Right lobe of liver (tissue), 6 donors: ENCODE measurements around the gene CRLF2. TPM values are rescaled to one million over a fixed set of nuclear protein-coding genes. Genes with fewer than 3 reads are reported as not detected.
"Not testable (repeated sequence)": the region's sequence is repeated elsewhere in the genome, so short reads cannot be mapped to it uniquely, and the experiment has no call there.

Source experiments
- ATAC-seq, 4 donors: fragments of 200-7000 bp; cut with Tn5 transposase; one replicate each; pipeline ENCODE4 v1.9.1; 2020; ENCODE audit warnings: mild to moderate bottlenecking in 4 of 4, moderate library complexity in 4 of 4
- DNase-seq, 3 donors: peaks; one replicate each; pipeline ENCODE4 v3.0.0-alpha.2; 2020
- H3K27ac ChIP-seq, 3 donors: fragments of 200-600 bp; one replicate each; pipeline ENCODE4 v1.8.0; 2022
- H3K27me3 ChIP-seq, 2 donors: fragments of 200-600 bp; one replicate each; pipeline ENCODE4 v1.8.0; 2022
- H3K36me3 ChIP-seq, 4 donors: fragments of 200-600 bp; sonication (generic) in 1 of 4; one replicate each; pipeline versions ENCODE4 v1.5.1 to v1.8.0; 2017 to 2022; ENCODE audit warnings: control low read depth in 1 of 4
- H3K4me1 ChIP-seq, 4 donors: fragments of 200-600 bp; sonication (generic) in 1 of 4; one replicate each; pipeline versions ENCODE4 v1.5.1 to v1.8.0; 2017 to 2022; ENCODE audit warnings: control low read depth in 1 of 4
- H3K4me3 ChIP-seq, 3 donors: fragments of 200-600 bp; one replicate each; pipeline ENCODE4 v1.8.0; 2022
- H3K9me3 ChIP-seq, 4 donors: fragments of 200-600 bp; sonication (generic) in 1 of 4; one replicate each; pipeline versions ENCODE4 v1.5.1 to v1.8.0; 2017 to 2022; ENCODE audit warnings: control low read depth in 1 of 4
- POLR2A ChIP-seq: fragments of 450-650 bp; IDR thresholded peaks from one replicate; pipeline ENCODE4 v1.6.1; 2017; ENCODE audit warnings: antibody characterized with exemption, mild to moderate bottlenecking
- WGBS: methylation state at CpG from one replicate; pipeline ENCODE4 v1.1.6; 2018; ENCODE audit warnings: low coverage, low lambda C conversion rate; ENCODE audit not compliant: insufficient coverage; ENCODE audit errors: missing lambda C conversion rate; 5-methylcytosine and 5-hydroxymethylcytosine counted together
- intact Hi-C, 2 donors: fragments of 100-400 bp; cut with DNase I; formaldehyde crosslinking; loops; one replicate each; pipeline versions ENCODE4 v1.11.2 to v1.14.1; 2022
- total RNA-seq, 6 experiments: library from RNA; depleted of rRNA in 2 of 6; stranded (reverse); fragments of >200 nt in 2 of 6; fragmentation: NEBNext Ultra II Directional in 3 of 6; extraction: Animal tissue kit (Norgen Biotek cat#: 25700) in 3 of 6; gene quantifications; one replicate each; pipeline versions ENCODE4 v1.1.0 to v1.2.4, GENCODE V29; 2016 to 2023
- TF ChIP-seq, protein P1 (sequence below), 4 donors: fragments of 200-600 bp in 3 of 4; fragments of 450-650 bp in 1 of 4; IDR thresholded peaks; one replicate each; pipeline versions ENCODE4 v1.5.1 to v1.8.0; 2016 to 2022; ENCODE audit warnings: antibody characterized with exemption in 4 of 4, mild to moderate bottlenecking in 2 of 4
- donor health status: DM: no; HTN: yes; CAD: no.
- donor health status: DM: no; HTN: no; CAD: no.
- donor health status: DM: no; HTN: no; CAD: no.
- donor health status: DM: no; HTN: yes; CAD: no.
- donor health status: DM: no; HTN: yes; CAD: no.

The CRLF2 gene
- total RNA-seq, 6 experiments from 2014 or later: 0.55 TPM; not detected in 5

- H3K9me3 ChIP-seq: no peaks in the 10 kb centered on the region
- WGBS: 39% methylated on average over 4 of the region's 8 CpGs
- H3K27me3 ChIP-seq: no peaks in the 10 kb centered on the region
- H3K27ac ChIP-seq: no peak overlapping the region
- TF ChIP-seq, protein P1, sequence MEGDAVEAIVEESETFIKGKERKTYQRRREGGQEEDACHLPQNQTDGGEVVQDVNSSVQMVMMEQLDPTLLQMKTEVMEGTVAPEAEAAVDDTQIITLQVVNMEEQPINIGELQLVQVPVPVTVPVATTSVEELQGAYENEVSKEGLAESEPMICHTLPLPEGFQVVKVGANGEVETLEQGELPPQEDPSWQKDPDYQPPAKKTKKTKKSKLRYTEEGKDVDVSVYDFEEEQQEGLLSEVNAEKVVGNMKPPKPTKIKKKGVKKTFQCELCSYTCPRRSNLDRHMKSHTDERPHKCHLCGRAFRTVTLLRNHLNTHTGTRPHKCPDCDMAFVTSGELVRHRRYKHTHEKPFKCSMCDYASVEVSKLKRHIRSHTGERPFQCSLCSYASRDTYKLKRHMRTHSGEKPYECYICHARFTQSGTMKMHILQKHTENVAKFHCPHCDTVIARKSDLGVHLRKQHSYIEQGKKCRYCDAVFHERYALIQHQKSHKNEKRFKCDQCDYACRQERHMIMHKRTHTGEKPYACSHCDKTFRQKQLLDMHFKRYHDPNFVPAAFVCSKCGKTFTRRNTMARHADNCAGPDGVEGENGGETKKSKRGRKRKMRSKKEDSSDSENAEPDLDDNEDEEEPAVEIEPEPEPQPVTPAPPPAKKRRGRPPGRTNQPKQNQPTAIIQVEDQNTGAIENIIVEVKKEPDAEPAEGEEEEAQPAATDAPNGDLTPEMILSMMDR (IDR thresholded peaks at IDR 0.05): no peak
- TF ChIP-seq POLR2A: no peak
- H3K36me3 ChIP-seq: no peaks in the 10 kb centered on the region
- no peaks in the 10 kb centered on the region for H3K4me1 ChIP-seq
- intact Hi-C loops: no loop called here
- H3K4me3 ChIP-seq: no peak overlapping the region
- ATAC-seq (no peak), DNase-seq (no peak)
Observed at GRCh38 chrX:1242891-1243402, 30.5 kb upstream of the CRLF2 start.

GRCh38 chrX:1240551-1240950 is 28.1 kb upstream of the CRLF2 start:
- H3K4me3 ChIP-seq, intact Hi-C loops, H3K9me3 ChIP-seq, H3K4me1 ChIP-seq, ATAC-seq, H3K27ac ChIP-seq, H3K36me3 ChIP-seq, DNase-seq, H3K27me3 ChIP-seq: not testable (repeated sequence)
- WGBS: 88% methylated on average over 6 of the region's 10 CpGs

GRCh38 chrX:1239681-1240142 is 27.3 kb upstream of the CRLF2 start:
- DNase-seq (peak; percentile 56 to 76 (median 67)), ATAC-seq (peak; percentile 58 to 82 (median 68))
- TF ChIP-seq POLR2A: no peak
- TF ChIP-seq, protein P1 (IDR thresholded peaks at IDR 0.05): no peak
- Histone ChIP-seq H3K27me3 (no peaks in the 10 kb centered on the region), H3K4me3 (no peak overlapping the region), H3K36me3 (no peaks in the 10 kb centered on the region), H3K9me3 (no peaks in the 10 kb centered on the region), H3K4me1 (no peaks in the 10 kb centered on the region), H3K27ac (no peak overlapping the region)
- intact Hi-C loops: no loop called here
- 62% methylated on average over 12 of the region's 23 CpGs for WGBS

DNA sequence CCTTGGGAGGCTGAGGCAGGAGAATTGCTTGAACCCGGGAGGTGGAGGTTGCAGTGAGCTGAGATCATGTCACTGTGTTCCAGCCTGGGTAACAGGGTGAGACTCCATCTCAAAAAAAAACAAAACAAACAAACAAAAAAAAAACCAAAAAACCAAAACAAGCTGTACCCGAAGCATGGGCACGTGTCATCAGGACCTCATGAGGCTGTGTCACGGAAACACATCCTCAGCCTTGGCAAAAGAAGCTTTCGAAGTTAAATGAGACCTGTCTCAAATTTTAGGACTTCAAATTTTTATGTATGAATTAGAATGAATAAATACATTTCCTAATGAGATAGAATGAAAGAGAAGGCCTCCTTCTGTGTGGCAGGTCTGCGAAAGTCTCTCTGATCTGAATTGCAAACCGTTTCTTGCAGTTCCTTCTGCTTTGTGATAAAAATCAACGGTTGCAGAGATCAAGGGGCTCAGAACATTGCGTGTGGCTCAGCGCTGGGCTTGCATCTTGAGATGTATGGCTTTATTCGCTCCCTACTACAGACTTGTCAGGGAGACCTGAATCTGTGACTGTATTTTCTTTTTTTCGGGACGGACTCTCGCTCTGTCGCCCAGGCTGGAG is 19.5 kb upstream of the CRLF2 start:
- DNase-seq: no peak
- 55% methylated on average over 15 of the region's 15 CpGs for WGBS
- no peak overlapping the region for H3K4me3 ChIP-seq
- H3K36me3 ChIP-seq: no peaks in the 10 kb centered on the region
- H3K27me3 ChIP-seq: no peaks in the 10 kb centered on the region
- no peaks in the 10 kb centered on the region for H3K9me3 ChIP-seq
- no peaks in the 10 kb centered on the region for H3K4me1 ChIP-seq
- TF ChIP-seq POLR2A: no peak
- TF ChIP-seq, protein P1 (IDR thresholded peaks at IDR 0.05): no peak
- no peak overlapping the region for H3K27ac ChIP-seq
- intact Hi-C loops: no loop called here
- no peak for ATAC-seq

DNA sequence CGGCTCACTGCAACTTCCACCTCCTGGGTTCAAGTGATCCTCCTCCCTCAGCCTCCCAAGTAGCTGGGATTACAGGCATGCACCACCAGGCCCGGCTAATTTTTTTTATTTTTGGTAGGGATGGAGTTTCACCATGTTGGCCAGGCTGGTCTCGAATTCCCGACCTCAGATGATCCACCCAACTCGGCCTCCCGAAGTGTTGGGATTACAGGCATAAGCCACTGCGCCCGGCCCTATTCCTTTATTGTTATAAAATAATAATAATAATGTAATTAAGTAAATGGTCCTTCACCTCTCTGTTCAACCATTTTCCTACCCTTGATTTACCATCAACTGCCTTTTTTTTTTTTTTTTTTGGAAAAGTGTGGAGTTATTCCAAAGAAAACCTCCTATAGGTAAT is 15.7 kb upstream of the CRLF2 start:
- H3K4me3 ChIP-seq, H3K27ac ChIP-seq, DNase-seq, ATAC-seq, H3K4me1 ChIP-seq, H3K36me3 ChIP-seq, H3K27me3 ChIP-seq, H3K9me3 ChIP-seq, intact Hi-C loops: not testable (repeated sequence)
- 84% methylated on average over 8 of the region's 8 CpGs for WGBS
